Coronary artery (tissue), 2 donors: ENCODE measurements around the gene RAB40C.

Source experiments
- DNase-seq: peaks from one replicate; pipeline ENCODE4 v3.0.0-alpha.2; 2017; ENCODE audit warnings: low spot score
- H3K27ac ChIP-seq, 2 donors: fragments of 200-600 bp; sonication (generic); one replicate each; pipeline ENCODE4 v1.5.1; 2016 to 2019
- H3K4me3 ChIP-seq: fragments of 200-600 bp; sonication (generic); 2 replicates; pipeline ENCODE4 v1.5.1; 2016; ENCODE audit warnings: mild to moderate bottlenecking, moderate library complexity
- CTCF ChIP-seq: fragments of 200-600 bp; sonication (generic); IDR thresholded peaks from one replicate; pipeline ENCODE4 v1.5.1; 2019; ENCODE audit warnings: antibody characterized with exemption

RAB40C gene

GRCh38 chr16:555528-556473, 34.1 kb upstream of the RAB40C start:
- Histone ChIP-seq H3K27ac (no peak overlapping the region), H3K4me3 (no peak overlapping the region)
- no peak for DNase-seq
- no peak for TF ChIP-seq CTCF

GRCh38 chr16:556474-557173, 33.2 kb upstream of the RAB40C start:
- no peak for DNase-seq
- no peak overlapping the region for H3K27ac ChIP-seq
- H3K4me3 ChIP-seq = no peak overlapping the region
- TF ChIP-seq CTCF = no peak

GRCh38 chr16:557463-558297, 32.2 kb upstream of the RAB40C start:
- H3K27ac ChIP-seq = no peak overlapping the region
- DNase-seq = no peak
- H3K4me3 ChIP-seq = no peak overlapping the region
- TF ChIP-seq CTCF = no peak

- DNase-seq = no peak
- TF ChIP-seq CTCF = no peak
- no peak overlapping the region for H3K4me3 ChIP-seq
- no peak overlapping the region for H3K27ac ChIP-seq
These were observed 31.4 kb upstream of the RAB40C start for GRCh38 chr16:558298-559020.

- no peak overlapping the region for H3K27ac ChIP-seq
- TF ChIP-seq CTCF = no peak
- H3K4me3 ChIP-seq = no peak overlapping the region
- DNase-seq = no peak
These were observed 30.9 kb upstream of the RAB40C start for GRCh38 chr16:559021-559380.

GRCh38 chr16:559411-560203, 30.3 kb upstream of the RAB40C start:
- H3K4me3 ChIP-seq = peak overlapping the region; percentile 50
- no peak for TF ChIP-seq CTCF
- H3K27ac ChIP-seq = no peak overlapping the region
- no peak for DNase-seq
